Prostate gland (tissue), 2 donors: ENCODE results near the gene EFR3B. TPM values are rescaled to one million over a fixed set of nuclear protein-coding genes. Genes with fewer than 3 reads are reported as not detected.
"Not testable (repeated sequence)": the region's sequence is repeated elsewhere in the genome, so short reads cannot be mapped to it uniquely, and the experiment has no call there.

Experiments
- DNase-seq: peaks from one replicate; pipeline ENCODE4 v3.0.0-alpha.2; 2019; ENCODE audit warnings: low spot score
- H3K27ac ChIP-seq, 2 donors: fragments of 200-600 bp; sonication (generic); 2 replicates each; pipeline ENCODE4 v1.5.1; 2017 to 2019
- H3K27me3 ChIP-seq: fragments of 200-600 bp; sonication (generic); replicated peaks from 2 replicates; pipeline ENCODE4 v1.5.1; 2019; ENCODE audit not compliant: insufficient read depth
- H3K36me3 ChIP-seq, 2 donors: fragments of 200-600 bp; sonication (generic); 1 replicate in 1 of 2; 2 replicates in 1 of 2; pipeline versions ENCODE4 v1.5.1 to v1.8.1; 2017 to 2019
- H3K4me1 ChIP-seq: fragments of 200-600 bp; sonication (generic); replicated peaks from 2 replicates; pipeline ENCODE4 v1.5.1; 2019
- H3K4me3 ChIP-seq, 2 donors: fragments of 200-600 bp; sonication (generic); 2 replicates each; pipeline ENCODE4 v1.5.1; 2017 to 2019
- H3K9me3 ChIP-seq: fragments of 200-600 bp; sonication (generic); 2 replicates; pipeline ENCODE4 v1.5.1; 2017
- CTCF ChIP-seq, 4 experiments: fragments of 200-600 bp in 2 of 4; fragments of 450-650 bp in 2 of 4; sonication (generic) in 2 of 4; IDR thresholded peaks; 1 replicate in 3 of 4; 2 replicates in 1 of 4; pipeline ENCODE4 v1.5.1; 2016 to 2019; ENCODE audit warnings: antibody characterized with exemption in 4 of 4, mild to moderate bottlenecking in 2 of 4, moderate library complexity in 2 of 4
- POLR2A ChIP-seq: fragments of 450-650 bp; IDR thresholded peaks from one replicate; pipeline ENCODE4 v1.6.1; 2016; ENCODE audit warnings: antibody characterized with exemption, mild to moderate bottlenecking
- POLR2AphosphoS5 ChIP-seq: sonication (generic); formaldehyde crosslinking; IDR thresholded peaks from one replicate; pipeline ENCODE4 v1.6.1; 2017; ENCODE audit warnings: antibody characterized with exemption
- whole genome bisulfite sequencing: methylation state at CpG from one replicate; pipeline ENCODE4 v1.1.5; 2018; 5-methylcytosine and 5-hydroxymethylcytosine counted together
- intact Hi-C: fragments of 100-400 bp; cut with DNase I; formaldehyde crosslinking; loops from one replicate; pipeline ENCODE4 v1.14.2; 2022
- total RNA-seq, 2 donors: library from RNA; depleted of rRNA; stranded (reverse); fragments of >200 nt; gene quantifications; one replicate each; pipeline ENCODE4 v1.1.0, GENCODE V29; 2016

EFR3B gene
- total RNA-seq, 2 donors from 2014 or later = 0.14 to 1.6 TPM

- intact Hi-C loops = loop anchor here (10.0 kb wide), 2 partner anchors 298 to 718 kb away; no protein-coding TSS in a partner anchor
- H3K4me1 ChIP-seq = no peaks in the 10 kb centered on the region
- H3K36me3 ChIP-seq = no peaks in the 10 kb centered on the region
- H3K27me3 ChIP-seq = no peaks in the 10 kb centered on the region
- WGBS = 91% methylated on average over 12 of the region's 13 CpGs
- no peak overlapping the region for H3K4me3 ChIP-seq
- TF ChIP-seq POLR2A (no peak), CTCF (IDR thresholded peaks at IDR 0.05) (no peak), POLR2AphosphoS5 (no peak)
- H3K27ac ChIP-seq = no peak overlapping the region
- no peaks in the 10 kb centered on the region for H3K9me3 ChIP-seq
- no peak for DNase-seq
Observed at GRCh38 chr2:25132693-25133092, 90.8 kb downstream of the EFR3B start.

- H3K4me1 ChIP-seq, H3K27me3 ChIP-seq, H3K4me3 ChIP-seq, H3K36me3 ChIP-seq, DNase-seq, intact Hi-C loops, H3K9me3 ChIP-seq, H3K27ac ChIP-seq: not testable (repeated sequence)
- 84% methylated on average over 4 of the region's 4 CpGs for WGBS
Observed at GRCh38 chr2:25140535-25140934, 98.7 kb downstream of the EFR3B start.

GRCh38 chr2:25141120-25141519, 99.2 kb downstream of the EFR3B start:
- TF ChIP-seq CTCF (IDR thresholded peaks at IDR 0.05) = no peak
- no peak for TF ChIP-seq POLR2AphosphoS5
- TF ChIP-seq POLR2A = no peak
- intact Hi-C loops = no loop called here
- Histone ChIP-seq H3K9me3 (no peaks in the 10 kb centered on the region), H3K4me1 (no peaks in the 10 kb centered on the region), H3K27me3 (no peaks in the 10 kb centered on the region), H3K4me3 (no peak overlapping the region), H3K27ac (no peak overlapping the region), H3K36me3 (no peaks in the 10 kb centered on the region)
- WGBS = 73% methylated on average over 8 of the region's 8 CpGs
- no peak for DNase-seq

GRCh38 chr2:25145803-25146202, 103.9 kb downstream of the EFR3B start:
- Histone ChIP-seq H3K27ac (no peak overlapping the region), H3K9me3 (no peaks in the 10 kb centered on the region), H3K36me3 (no peaks in the 10 kb centered on the region), H3K4me3 (no peak overlapping the region), H3K27me3 (no peaks in the 10 kb centered on the region), H3K4me1 (no peaks in the 10 kb centered on the region)
- intact Hi-C loops = no loop called here
- 87% methylated on average over 6 of the region's 6 CpGs for WGBS
- DNase-seq = no peak
- no peak for TF ChIP-seq POLR2A
- no peak for TF ChIP-seq POLR2AphosphoS5
- no peak for TF ChIP-seq CTCF (IDR thresholded peaks at IDR 0.05)

GRCh38 chr2:25146896-25147295, 105.0 kb downstream of the EFR3B start:
- H3K27me3 ChIP-seq = no peaks in the 10 kb centered on the region
- intact Hi-C loops = no loop called here

More at GRCh38 chr2:25146896-25147295, 105.0 kb downstream of the EFR3B start:
- Histone ChIP-seq H3K36me3 (no peaks in the 10 kb centered on the region), H3K4me1 (no peaks in the 10 kb centered on the region), H3K4me3 (no peak overlapping the region), H3K9me3 (no peaks in the 10 kb centered on the region), H3K27ac (no peak overlapping the region)
- TF ChIP-seq POLR2A (no peak), POLR2AphosphoS5 (no peak), CTCF (IDR thresholded peaks at IDR 0.05) (no peak)
- WGBS = 95% methylated on average over 10 of the region's 10 CpGs
- DNase-seq = no peak
